PC-3 (cell line): ENCODE data around the gene RBKS. TPM values are rescaled to one million over a fixed set of nuclear protein-coding genes. Genes with fewer than 3 reads are reported as not detected.

ENCODE experiments used
- ATAC-seq: fragments of 200-7000 bp; cut with Tn5 transposase; 2 replicates; pipeline ENCODE4 v1.9.1; 2020; ENCODE audit warnings: mild to moderate bottlenecking, moderate library complexity
- BruUV-seq: library from RNA; stranded (reverse); fragments of 400-500 nt; replicated peaks from 2 replicates; lab custom pipeline; 2021; lab: Mats Ljungman, UMichigan
- CTCF ChIA-PET: fragments of 300-600 bp; sonication (Branson Sonifier 250); formaldehyde crosslinking; loops from one replicate; lab custom pipeline; 2022; ENCODE audit warnings: antibody characterized with exemption; lab: Charles Lee
- POLR2A ChIA-PET: fragments of 300-600 bp; sonication (Branson Sonifier 250); formaldehyde crosslinking; loops from one replicate; lab custom pipeline; 2022; ENCODE audit warnings: antibody characterized with exemption; ENCODE audit not compliant: unreplicated experiment; lab: Charles Lee
- DNase-seq: peaks from one replicate; pipeline ENCODE4 v3.0.0-alpha.2; 2015
- H2AFZ ChIP-seq: fragments of 300-600 bp; sonication (generic); 2 replicates; pipeline ENCODE4 v1.6.0; 2016; ENCODE audit warnings: antibody characterized with exemption, low read length
- H3F3A ChIP-seq: fragments of 300-600 bp; sonication (generic); one replicate; pipeline ENCODE4 v1.6.0; 2017; ENCODE audit warnings: antibody characterized with exemption, low read length, control low read depth, mild to moderate bottlenecking; ENCODE audit not compliant: unreplicated experiment
- H3K27ac ChIP-seq: fragments of 300-600 bp; sonication (generic); 2 replicates; pipeline ENCODE4 v1.5.1; 2016; ENCODE audit warnings: mild to moderate bottlenecking, low read length
- H3K27me3 ChIP-seq: fragments of 300-600 bp; sonication (generic); 2 replicates; pipeline ENCODE4 v1.6.1; 2016; ENCODE audit warnings: low read length, mixed read lengths
- H3K36me3 ChIP-seq: fragments of 300-600 bp; sonication (generic); 2 replicates; pipeline ENCODE4 v1.6.1; 2016; ENCODE audit warnings: low read depth, mixed run types, low read length, mixed read lengths
- H3K4me1 ChIP-seq: fragments of 300-600 bp; sonication (generic); 2 replicates; pipeline ENCODE4 v1.5.1; 2016; ENCODE audit warnings: low read length; ENCODE audit not compliant: insufficient read depth
- H3K4me2 ChIP-seq: fragments of 300-600 bp; sonication (generic); 2 replicates; pipeline ENCODE4 v1.6.0; 2016; ENCODE audit warnings: low read length
- H3K4me3 ChIP-seq: fragments of 300-600 bp; sonication (generic); 2 replicates; pipeline ENCODE4 v1.5.1; 2016; ENCODE audit warnings: mild to moderate bottlenecking, low read length, mixed read lengths
- H3K79me2 ChIP-seq: fragments of 300-600 bp; sonication (generic); 2 replicates; pipeline ENCODE4 v1.6.1; 2017; ENCODE audit warnings: low read length, mixed read lengths
- H3K9ac ChIP-seq: fragments of 300-600 bp; sonication (generic); 2 replicates; pipeline ENCODE4 v1.6.0; 2016; ENCODE audit warnings: mild to moderate bottlenecking, low read length
- H3K9me2 ChIP-seq: fragments of 300-600 bp; sonication (generic); replicated peaks from 2 replicates; pipeline ENCODE4 v1.6.1; 2016; ENCODE audit warnings: mixed run types, low read length, mixed read lengths
- H3K9me3 ChIP-seq: fragments of 300-600 bp; sonication (generic); 2 replicates; pipeline ENCODE4 v1.6.1; 2016; ENCODE audit warnings: low read length, mixed read lengths
- H4K20me1 ChIP-seq: fragments of 300-600 bp; sonication (generic); 2 replicates; pipeline ENCODE4 v1.6.1; 2016; ENCODE audit warnings: low read length, mixed read lengths
- EZH2 ChIP-seq: fragments of 300-600 bp; sonication (generic); IDR thresholded peaks from one replicate; pipeline ENCODE4 v1.6.1; 2017; ENCODE audit warnings: antibody characterized with exemption, mild to moderate bottlenecking, low read length; ENCODE audit not compliant: unreplicated experiment
- EZH2phosphoT487 ChIP-seq: fragments of 300-600 bp; sonication (generic); IDR thresholded peaks from 2 replicates; pipeline ENCODE4 v1.6.1; 2018; ENCODE audit warnings: mild to moderate bottlenecking, antibody characterized with exemption, low read length, borderline replicate concordance
- intact Hi-C: fragments of 100-400 bp; cut with micrococcal nuclease; formaldehyde crosslinking; loops from 2 replicates; pipeline ENCODE4 v1.9.0; 2023
- total RNA-seq: library from RNA; depleted of rRNA; stranded (reverse); fragments of >200 nt; gene quantifications from 2 replicates; pipeline ENCODE4 v1.2.3, GENCODE V29; 2014
- TF ChIP-seq, protein P1 (sequence below): fragments of 300-600 bp; sonication (generic); conservative IDR thresholded peaks from 2 replicates; pipeline ENCODE4 v1.5.1; 2017; ENCODE audit warnings: antibody characterized with exemption, low read depth, mild to moderate bottlenecking, low read length

RBKS gene
- total RNA-seq, 1 experiment from 2014 or later = 1.8 TPM

DNA sequence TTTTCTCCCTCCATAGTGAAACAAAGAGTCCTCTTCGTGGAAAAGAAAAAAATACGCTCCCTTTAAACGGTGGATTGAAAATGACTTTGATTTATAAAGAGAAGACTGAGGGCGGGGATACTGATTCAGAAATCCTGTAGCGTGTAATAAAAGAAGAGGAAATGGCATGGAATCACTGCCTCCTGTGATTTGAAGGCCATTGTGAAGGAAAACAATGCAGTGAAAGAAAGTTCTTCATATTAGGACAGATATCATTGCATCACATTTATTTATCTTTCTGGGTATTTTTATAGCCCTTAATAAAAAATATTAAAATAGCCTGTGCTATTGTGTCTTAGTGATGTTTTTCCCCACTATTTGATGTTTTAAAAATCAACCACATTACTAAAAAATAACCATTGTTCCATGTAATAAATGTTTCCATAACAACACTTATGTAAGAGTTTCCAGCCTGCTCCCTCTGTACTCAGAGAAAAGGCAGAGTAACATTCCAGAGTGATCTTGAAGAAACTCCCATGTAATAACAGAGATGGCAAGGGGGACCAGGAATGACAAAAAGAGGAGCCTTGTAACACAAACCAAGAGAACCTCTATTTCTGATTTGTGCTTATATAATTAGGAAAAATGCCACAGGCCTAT is 110.7 kb downstream of the RBKS start:
- H3K4me2 ChIP-seq = no peak overlapping the region
- no peaks in the 10 kb centered on the region for H3F3A ChIP-seq
- H3K27ac ChIP-seq = no peak overlapping the region
- ATAC-seq (no peak), DNase-seq (no peak)
- H3K27me3 ChIP-seq = no peaks in the 10 kb centered on the region
- ChIA-PET POLR2A (no interaction called here), CTCF (interaction anchor here (0.7 kb wide), 1 partner anchor 43 kb away, joined by 3 read pairs; no protein-coding TSS in a partner anchor)
- H2AFZ ChIP-seq = no peak overlapping the region
- peaks cover 55% of the 10 kb centered on the region for H3K79me2 ChIP-seq
- TF ChIP-seq, protein P1, sequence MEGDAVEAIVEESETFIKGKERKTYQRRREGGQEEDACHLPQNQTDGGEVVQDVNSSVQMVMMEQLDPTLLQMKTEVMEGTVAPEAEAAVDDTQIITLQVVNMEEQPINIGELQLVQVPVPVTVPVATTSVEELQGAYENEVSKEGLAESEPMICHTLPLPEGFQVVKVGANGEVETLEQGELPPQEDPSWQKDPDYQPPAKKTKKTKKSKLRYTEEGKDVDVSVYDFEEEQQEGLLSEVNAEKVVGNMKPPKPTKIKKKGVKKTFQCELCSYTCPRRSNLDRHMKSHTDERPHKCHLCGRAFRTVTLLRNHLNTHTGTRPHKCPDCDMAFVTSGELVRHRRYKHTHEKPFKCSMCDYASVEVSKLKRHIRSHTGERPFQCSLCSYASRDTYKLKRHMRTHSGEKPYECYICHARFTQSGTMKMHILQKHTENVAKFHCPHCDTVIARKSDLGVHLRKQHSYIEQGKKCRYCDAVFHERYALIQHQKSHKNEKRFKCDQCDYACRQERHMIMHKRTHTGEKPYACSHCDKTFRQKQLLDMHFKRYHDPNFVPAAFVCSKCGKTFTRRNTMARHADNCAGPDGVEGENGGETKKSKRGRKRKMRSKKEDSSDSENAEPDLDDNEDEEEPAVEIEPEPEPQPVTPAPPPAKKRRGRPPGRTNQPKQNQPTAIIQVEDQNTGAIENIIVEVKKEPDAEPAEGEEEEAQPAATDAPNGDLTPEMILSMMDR = no peak
- TF ChIP-seq EZH2phosphoT487 = no peak
- TF ChIP-seq EZH2 = no peak
- H3K9me2 ChIP-seq = no peaks in the 10 kb centered on the region
- H3K9me3 ChIP-seq = no peaks in the 10 kb centered on the region
- H4K20me1 ChIP-seq = peaks cover 10% of the 10 kb centered on the region
- intact Hi-C loops = loop anchor here (10.0 kb wide), 3 partner anchors 75 to 175 kb away; partner anchors contain the start of genes BABAM2 and RBKS
- peaks cover 36% of the 10 kb centered on the region for H3K36me3 ChIP-seq
- BruUV-seq = no TSS peak
- no peak overlapping the region for H3K9ac ChIP-seq
- no peak overlapping the region for H3K4me3 ChIP-seq
- peaks cover 15% of the 10 kb centered on the region for H3K4me1 ChIP-seq

DNA sequence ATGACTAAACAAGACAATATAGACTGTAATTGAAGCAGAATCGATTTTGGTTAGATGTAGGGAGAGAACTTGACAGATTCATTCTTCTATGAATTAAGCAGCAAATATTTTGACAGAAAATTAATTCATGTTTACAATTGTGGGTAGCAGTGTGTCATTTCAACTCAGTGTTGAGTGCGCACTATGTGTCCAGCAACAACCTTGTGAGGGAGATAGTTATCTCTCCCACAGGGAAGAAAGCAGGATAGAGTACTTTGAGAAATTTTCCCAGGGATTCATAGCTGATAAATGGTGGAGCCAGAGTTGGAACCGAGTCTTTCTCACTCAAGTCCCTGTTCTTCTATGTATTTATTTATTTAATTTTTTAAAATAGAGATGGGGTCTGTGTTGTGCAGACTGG is 113.5 kb downstream of the RBKS start:
- DNase-seq (no peak), ATAC-seq (no peak)
- Histone ChIP-seq H3F3A (no peaks in the 10 kb centered on the region), H3K9ac (no peak overlapping the region), H3K4me1 (peaks cover 36% of the 10 kb centered on the region), H3K9me2 (no peaks in the 10 kb centered on the region), H4K20me1 (peaks cover 18% of the 10 kb centered on the region), H3K27ac (peak overlapping the region; percentile 45), H2AFZ (no peak overlapping the region), H3K27me3 (no peaks in the 10 kb centered on the region), H3K9me3 (no peaks in the 10 kb centered on the region), H3K4me3 (peak overlapping the region; percentile 36), H3K79me2 (peaks cover 83% of the 10 kb centered on the region), H3K4me2 (peak overlapping the region; percentile 65), H3K36me3 (peaks cover 44% of the 10 kb centered on the region)
- intact Hi-C loops = loop anchor here (10.0 kb wide), 3 partner anchors 72 to 178 kb away; partner anchors contain the start of genes BABAM2 and RBKS
- ChIA-PET POLR2A (no interaction called here), CTCF (interaction anchor here (0.6 kb wide), 1 partner anchor 53 kb away, joined by 4 read pairs; no protein-coding TSS in a partner anchor)
- BruUV-seq = no TSS peak
- TF ChIP-seq, protein P1 = no peak
- TF ChIP-seq EZH2phosphoT487 = no peak
- no peak for TF ChIP-seq EZH2

DNA sequence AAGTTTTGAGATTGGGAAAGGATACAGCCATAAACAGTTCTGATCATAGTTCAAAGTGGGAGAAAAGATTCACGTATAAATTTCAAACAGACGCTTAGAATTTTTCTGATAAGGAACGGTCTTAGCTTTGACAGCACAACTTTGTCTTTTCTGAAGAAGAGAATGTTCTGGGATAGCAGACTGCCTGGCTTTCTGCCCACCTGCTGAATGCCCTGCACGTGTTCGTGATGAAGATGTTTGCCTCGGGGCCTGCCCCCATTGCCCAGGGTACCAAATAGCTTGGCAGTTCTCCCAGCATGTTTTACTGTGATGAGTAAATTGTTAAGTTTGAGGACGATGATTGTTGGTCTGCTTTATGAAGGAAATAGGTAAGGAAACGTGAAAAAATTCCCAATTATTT is 114.1 kb downstream of the RBKS start:
- no peak for TF ChIP-seq EZH2
- TF ChIP-seq EZH2phosphoT487 = no peak
- TF ChIP-seq, protein P1 = no peak
- POLR2A ChIA-PET = no interaction called here
- Histone ChIP-seq H2AFZ (no peak overlapping the region), H3K4me1 (peaks cover 37% of the 10 kb centered on the region), H3K9me2 (no peaks in the 10 kb centered on the region), H3K4me2 (peak overlapping the region; percentile 65), H3K9ac (no peak overlapping the region), H3K27ac (peak overlapping the region; percentile 45), H3K4me3 (peak overlapping the region; percentile 36), H3K36me3 (peaks cover 44% of the 10 kb centered on the region), H3K9me3 (no peaks in the 10 kb centered on the region), H3K27me3 (no peaks in the 10 kb centered on the region), H4K20me1 (peaks cover 18% of the 10 kb centered on the region), H3K79me2 (peaks cover 85% of the 10 kb centered on the region), H3F3A (no peaks in the 10 kb centered on the region)
- DNase-seq (peak; percentile 87), ATAC-seq (peak; percentile 22)
- CTCF ChIA-PET = interaction anchor here (0.6 kb wide), 1 partner anchor 53 kb away, joined by 4 read pairs; no protein-coding TSS in a partner anchor
- intact Hi-C loops = loop anchor here (10.0 kb wide), 3 partner anchors 71 to 179 kb away; partner anchors contain the start of genes BABAM2 and RBKS
- no TSS peak for BruUV-seq
